ENCODE data around the gene CERK. TPM values are rescaled to one million over a fixed set of nuclear protein-coding genes. Genes with fewer than 3 reads are reported as not detected.

The CERK gene
- total RNA-seq, 4 donors from 2014 or later, result 37.4 to 59.9 (median 57.3) TPM

- TF ChIP-seq POLR2A (IDR thresholded peaks at IDR 0.05), result no peak
- TF ChIP-seq CTCF (IDR thresholded peaks at IDR 0.05), result no peak
Measured at GRCh38 chr22:46769706-46770105, 31.7 kb upstream of the CERK start.

GRCh38 chr22:46769191-46769675 is 31.2 kb upstream of the CERK start:
- intact Hi-C loops (cut with DNase I; ENCODE audit: low total_unique reads), result no loop called here
- TF ChIP-seq CTCF (IDR thresholded peaks at IDR 0.05) (no peak), POLR2A (IDR thresholded peaks at IDR 0.05) (no peak)
- H3K27me3 ChIP-seq, result no peaks in the 10 kb centered on the region
- no peak overlapping the region for H3K4me3 ChIP-seq
- DNase-seq, result no peak
- H3K9me3 ChIP-seq, result no peaks in the 10 kb centered on the region
- no peak overlapping the region for H3K27ac ChIP-seq
- no peaks in the 10 kb centered on the region for H3K36me3 ChIP-seq
- no peaks in the 10 kb centered on the region for H3K4me1 ChIP-seq

More at GRCh38 chr22:46769706-46770105, 31.7 kb upstream of the CERK start:
- H3K27me3 ChIP-seq, result no peaks in the 10 kb centered on the region
- intact Hi-C loops (cut with DNase I; ENCODE audit: low total_unique reads), result no loop called here
- no peak for DNase-seq
- H3K36me3 ChIP-seq, result no peaks in the 10 kb centered on the region
- no peak overlapping the region for H3K4me3 ChIP-seq
- peak overlapping the region; percentile 37 to 41 for H3K27ac ChIP-seq
- no peaks in the 10 kb centered on the region for H3K4me1 ChIP-seq
- H3K9me3 ChIP-seq, result no peaks in the 10 kb centered on the region

- Histone ChIP-seq H3K27ac (no peak overlapping the region), H3K36me3 (no peaks in the 10 kb centered on the region), H3K4me1 (no peaks in the 10 kb centered on the region), H3K4me3 (no peak overlapping the region), H3K27me3 (no peaks in the 10 kb centered on the region), H3K9me3 (no peaks in the 10 kb centered on the region)
- no peak for TF ChIP-seq CTCF (IDR thresholded peaks at IDR 0.05)
- no peak for TF ChIP-seq POLR2A (IDR thresholded peaks at IDR 0.05)
- intact Hi-C loops (cut with DNase I; ENCODE audit: low total_unique reads), result no loop called here
- DNase-seq, result no peak
Measured at GRCh38 chr22:46767249-46767985, 29.4 kb upstream of the CERK start.

- Histone ChIP-seq H3K4me1 (no peaks in the 10 kb centered on the region), H3K27me3 (no peaks in the 10 kb centered on the region), H3K27ac (no peak overlapping the region), H3K9me3 (no peaks in the 10 kb centered on the region), H3K4me3 (no peak overlapping the region), H3K36me3 (no peaks in the 10 kb centered on the region)
- no peak for TF ChIP-seq CTCF (IDR thresholded peaks at IDR 0.05)
- no peak for TF ChIP-seq POLR2A (IDR thresholded peaks at IDR 0.05)
- DNase-seq, result no peak
- intact Hi-C loops (cut with DNase I; ENCODE audit: low total_unique reads), result no loop called here
Measured at GRCh38 chr22:46766611-46767010, 28.6 kb upstream of the CERK start.

GRCh38 chr22:46764779-46765485 is 26.9 kb upstream of the CERK start:
- Histone ChIP-seq H3K27me3 (no peaks in the 10 kb centered on the region), H3K36me3 (no peaks in the 10 kb centered on the region), H3K27ac (no peak overlapping the region), H3K4me3 (no peak overlapping the region), H3K4me1 (no peaks in the 10 kb centered on the region), H3K9me3 (no peaks in the 10 kb centered on the region)
- no peak for TF ChIP-seq POLR2A (IDR thresholded peaks at IDR 0.05)
- TF ChIP-seq CTCF (IDR thresholded peaks at IDR 0.05), result no peak
- intact Hi-C loops (cut with DNase I; ENCODE audit: low total_unique reads), result no loop called here
- no peak for DNase-seq
